HG03108 (cell line): ENCODE results near the gene SLC10A6.

ENCODE experiments used
- ATAC-seq: cut with Tn5 transposase; IDR thresholded peaks from one replicate; pipeline ENCODE4 v1.9.1; 2021; ENCODE audit warnings: moderate library complexity; ENCODE audit not compliant: unreplicated experiment

Gene SLC10A6

GRCh38 chr4:86791126-86791525, 58.1 kb downstream of the SLC10A6 start:
- no peak for ATAC-seq

- ATAC-seq, result no peak
Observed at GRCh38 chr4:86788826-86789225, 60.4 kb downstream of the SLC10A6 start.

- ATAC-seq, result no peak
Observed at GRCh38 chr4:86778175-86778574, 71.0 kb downstream of the SLC10A6 start.

GRCh38 chr4:86775061-86775460, 74.1 kb downstream of the SLC10A6 start:
- ATAC-seq, result no peak
